ENCODE data around the gene IRAK3.
A peak's percentile ranks its signal among the peaks of the same experiment; 100 is the strongest.
"Not testable (repeated sequence)": the region's sequence is repeated elsewhere in the genome, so short reads cannot be mapped to it uniquely, and the experiment has no call there.

IRAK3 gene

DNA sequence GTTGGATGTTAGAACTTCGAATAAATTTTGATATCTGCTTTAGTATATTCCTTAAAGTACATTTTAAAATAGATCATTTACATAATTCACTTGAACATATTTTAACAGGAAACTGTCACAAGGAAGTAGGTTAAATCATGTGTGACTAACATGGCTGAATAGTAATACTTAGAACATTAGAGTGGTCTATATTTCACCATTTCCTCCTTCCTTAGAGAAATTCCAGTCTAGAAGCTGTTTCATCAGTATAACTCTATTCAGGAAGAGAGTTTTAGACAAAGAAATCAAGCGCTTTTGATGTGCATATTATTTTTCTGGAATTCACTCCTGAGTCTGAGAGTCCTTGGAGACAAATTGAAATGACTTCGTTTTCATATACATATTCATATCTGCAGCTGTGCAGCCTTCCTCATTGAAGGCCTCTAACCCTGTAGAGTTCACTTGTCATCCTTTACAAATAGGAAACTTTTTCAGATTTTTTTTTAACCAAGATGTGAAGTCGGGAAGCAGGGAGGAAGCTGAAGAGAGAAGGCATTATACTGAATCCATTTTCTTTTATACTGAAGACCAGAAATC lies 28.4 kb downstream of the IRAK3 start:
- Histone ChIP-seq H3K9me3 (ENCODE audit: insufficient read depth, low read length) (no peaks in the 10 kb centered on the region), H3K36me3 (ENCODE audit: low read length) (no peaks in the 10 kb centered on the region), H3K9me2 (replicated peaks; ENCODE audit: insufficient read depth, low read length) (no peaks in the 10 kb centered on the region), H4K20me1 (ENCODE audit: low read depth, low read length) (no peaks in the 10 kb centered on the region), H2AFZ (ENCODE audit: low read depth, low read length, severe bottlenecking) (no peak overlapping the region), H3K27me3 (ENCODE audit: low read length) (no peaks in the 10 kb centered on the region), H3K79me2 (ENCODE audit: insufficient read depth, low read length) (no peaks in the 10 kb centered on the region), H3K4me3 (ENCODE audit: insufficient read depth, low read length, poor library complexity, severe bottlenecking) (no peak overlapping the region), H3K9ac (ENCODE audit: low read length) (no peak overlapping the region), H3F3A (ENCODE audit: insufficient read depth) (no peaks in the 10 kb centered on the region), H3K4me2 (ENCODE audit: low read depth, low read length, poor library complexity, severe bottlenecking) (no peak overlapping the region), H3K27ac (ENCODE audit: low read depth, low read length) (no peak overlapping the region)
- no peak for TF ChIP-seq EZH2phosphoT487 (conservative IDR thresholded peaks at IDR 0.05; ENCODE audit: low read length)
- TF ChIP-seq CTCF (IDR thresholded peaks at IDR 0.05; ENCODE audit: insufficient read depth, low read length, poor library complexity, severe bottlenecking), result no peak

- no peaks in the 10 kb centered on the region for H3K9me2 ChIP-seq (replicated peaks; ENCODE audit: insufficient read depth, low read length)
- H3K36me3 ChIP-seq (ENCODE audit: low read length), result no peaks in the 10 kb centered on the region
- H3K79me2 ChIP-seq (ENCODE audit: insufficient read depth, low read length), result no peaks in the 10 kb centered on the region
- no peaks in the 10 kb centered on the region for H3K27me3 ChIP-seq (ENCODE audit: low read length)
- H3K9ac ChIP-seq (ENCODE audit: low read length), result no peak overlapping the region
- H3K4me2 ChIP-seq (ENCODE audit: low read depth, low read length, poor library complexity, severe bottlenecking), result no peak overlapping the region
- H2AFZ ChIP-seq (ENCODE audit: low read depth, low read length, severe bottlenecking), result no peak overlapping the region
- H3K4me3 ChIP-seq (ENCODE audit: insufficient read depth, low read length, poor library complexity, severe bottlenecking), result no peak overlapping the region
- no peak for TF ChIP-seq CTCF (IDR thresholded peaks at IDR 0.05; ENCODE audit: insufficient read depth, low read length, poor library complexity, severe bottlenecking)
- no peak for TF ChIP-seq EZH2phosphoT487 (conservative IDR thresholded peaks at IDR 0.05; ENCODE audit: low read length)
- H4K20me1 ChIP-seq (ENCODE audit: low read depth, low read length), result no peaks in the 10 kb centered on the region
- H3K9me3 ChIP-seq (ENCODE audit: insufficient read depth, low read length), result no peaks in the 10 kb centered on the region
- H3F3A ChIP-seq (ENCODE audit: insufficient read depth), result peaks cover 3% of the 10 kb centered on the region; the same call in 1 of the 2 replicates
- H3K27ac ChIP-seq (ENCODE audit: low read depth, low read length), result no peak overlapping the region
These were observed 39.4 kb downstream of the IRAK3 start for GRCh38 chr12:66228462-66228861.

- Histone ChIP-seq H2AFZ (ENCODE audit: low read depth, low read length, severe bottlenecking) (no peak overlapping the region), H3K36me3 (ENCODE audit: low read length) (no peaks in the 10 kb centered on the region), H4K20me1 (ENCODE audit: low read depth, low read length) (no peaks in the 10 kb centered on the region), H3K9me2 (replicated peaks; ENCODE audit: insufficient read depth, low read length) (no peaks in the 10 kb centered on the region), H3F3A (ENCODE audit: insufficient read depth) (peaks cover 8% of the 10 kb centered on the region; the same call in 1 of the 2 replicates), H3K4me2 (ENCODE audit: low read depth, low read length, poor library complexity, severe bottlenecking) (no peak overlapping the region), H3K9me3 (ENCODE audit: insufficient read depth, low read length) (no peaks in the 10 kb centered on the region), H3K9ac (ENCODE audit: low read length) (no peak overlapping the region), H3K27me3 (ENCODE audit: low read length) (no peaks in the 10 kb centered on the region), H3K27ac (ENCODE audit: low read depth, low read length) (no peak overlapping the region), H3K4me3 (ENCODE audit: insufficient read depth, low read length, poor library complexity, severe bottlenecking) (no peak overlapping the region), H3K79me2 (ENCODE audit: insufficient read depth, low read length) (no peaks in the 10 kb centered on the region)
- TF ChIP-seq EZH2phosphoT487 (conservative IDR thresholded peaks at IDR 0.05; ENCODE audit: low read length), result no peak
- no peak for TF ChIP-seq CTCF (IDR thresholded peaks at IDR 0.05; ENCODE audit: insufficient read depth, low read length, poor library complexity, severe bottlenecking)
These were observed 43.2 kb downstream of the IRAK3 start for GRCh38 chr12:66232263-66232662.

GRCh38 chr12:66234037-66234693 lies 45.2 kb downstream of the IRAK3 start:
- H3F3A ChIP-seq (ENCODE audit: insufficient read depth); H3K79me2 ChIP-seq (ENCODE audit: insufficient read depth, low read length); H4K20me1 ChIP-seq (ENCODE audit: low read depth, low read length); H3K9me2 ChIP-seq (replicated peaks; ENCODE audit: insufficient read depth, low read length); H3K27me3 ChIP-seq (ENCODE audit: low read length); H3K4me3 ChIP-seq (ENCODE audit: insufficient read depth, low read length, poor library complexity, severe bottlenecking); H3K9me3 ChIP-seq (ENCODE audit: insufficient read depth, low read length); H3K36me3 ChIP-seq (ENCODE audit: low read length): not testable (repeated sequence)
- peak overlapping the region; percentile 15 for H3K27ac ChIP-seq (ENCODE audit: low read depth, low read length)
- peak overlapping the region; percentile 30; the same call in 1 of the 2 replicates for H3K9ac ChIP-seq (ENCODE audit: low read length)
- H3K4me2 ChIP-seq (ENCODE audit: low read depth, low read length, poor library complexity, severe bottlenecking), result peak overlapping the region; percentile 43
- peak overlapping the region; percentile 49 for H2AFZ ChIP-seq (ENCODE audit: low read depth, low read length, severe bottlenecking)

DNA sequence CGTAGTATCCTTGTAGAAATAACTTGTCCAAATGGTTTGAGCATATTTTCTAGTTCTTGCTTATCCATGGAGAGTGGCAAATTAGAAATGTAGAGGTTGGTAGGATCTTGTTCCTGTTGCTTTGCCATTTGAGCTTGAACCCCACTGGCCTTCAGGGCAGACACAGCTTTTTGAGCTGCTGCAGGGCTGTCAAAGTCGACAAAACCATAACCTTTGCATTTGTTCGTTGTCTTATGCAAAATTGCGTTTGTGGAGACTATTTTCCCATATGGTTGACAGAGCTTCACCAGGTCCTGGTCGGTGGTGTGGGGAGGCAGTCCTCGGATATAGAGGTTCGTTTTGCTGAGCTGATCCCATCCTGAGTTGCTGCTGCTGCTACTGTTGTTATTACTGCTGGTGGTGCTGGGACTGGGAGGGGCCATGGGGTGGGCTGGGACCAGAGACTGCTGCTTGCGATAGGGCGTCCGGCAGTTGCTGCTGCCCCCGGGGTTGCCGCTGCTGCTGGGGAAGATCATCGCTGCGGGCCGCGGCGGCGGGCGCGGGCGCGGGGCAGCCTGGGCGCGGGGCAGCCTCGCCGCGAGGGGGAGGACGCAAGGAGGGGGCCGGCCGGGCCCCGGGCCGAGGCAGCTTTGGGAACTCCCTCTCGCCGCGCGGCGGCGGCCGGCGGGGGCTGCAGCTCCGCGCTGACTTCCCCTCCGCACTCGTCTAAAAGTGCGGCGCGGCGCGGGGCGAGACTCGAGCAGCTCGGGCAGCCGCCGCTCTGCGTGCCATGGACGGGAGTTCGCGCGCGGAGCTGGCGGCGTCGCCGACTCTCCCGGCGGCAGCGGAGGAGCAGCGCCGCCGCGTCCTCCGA lies 46.0 kb downstream of the IRAK3 start:
- H3K9ac ChIP-seq (ENCODE audit: low read length), result peak overlapping the region; percentile 47
- not testable (repeated sequence) for H3K9me2 ChIP-seq (replicated peaks; ENCODE audit: insufficient read depth, low read length); H3K9me3 ChIP-seq (ENCODE audit: insufficient read depth, low read length); H3K36me3 ChIP-seq (ENCODE audit: low read length); H3K27me3 ChIP-seq (ENCODE audit: low read length); H4K20me1 ChIP-seq (ENCODE audit: low read depth, low read length); H3F3A ChIP-seq (ENCODE audit: insufficient read depth); H3K79me2 ChIP-seq (ENCODE audit: insufficient read depth, low read length)
- peak overlapping the region; percentile 72 for H2AFZ ChIP-seq (ENCODE audit: low read depth, low read length, severe bottlenecking)
- H3K4me2 ChIP-seq (ENCODE audit: low read depth, low read length, poor library complexity, severe bottlenecking), result peak overlapping the region; percentile 76
- peak overlapping the region; percentile 15 for H3K27ac ChIP-seq (ENCODE audit: low read depth, low read length)
- peak overlapping the region; percentile 53 for H3K4me3 ChIP-seq (ENCODE audit: insufficient read depth, low read length, poor library complexity, severe bottlenecking)

Data from SU-DHL-6 (cell line).